HepG2 (cell line): ENCODE data around the gene KRTAP12-4. TPM values are rescaled to one million over a fixed set of nuclear protein-coding genes. Genes with fewer than 3 reads are reported as not detected.
A peak's percentile ranks its signal among the peaks of the same experiment; 100 is the strongest.

Experiments
- ARNTL ChIP-seq: sonication (generic); formaldehyde crosslinking; IDR thresholded peaks from 2 replicates; pipeline ENCODE4 v1.4.0; 2020; ENCODE audit warnings: mild to moderate bottlenecking, missing genetic modification reagents
- CBFB ChIP-seq: sonication (generic); formaldehyde crosslinking; IDR thresholded peaks from 2 replicates; pipeline ENCODE4 v1.4.0; 2020; ENCODE audit warnings: missing genetic modification reagents
- EZH2 ChIP-seq: conservative IDR thresholded peaks from 2 replicates; pipeline ENCODE4 v1.6.1; 2012; ENCODE audit warnings: mild to moderate bottlenecking, low read depth, low read length, moderate library complexity
- FOXO1 ChIP-seq: sonication (generic); formaldehyde crosslinking; IDR thresholded peaks from 2 replicates; pipeline ENCODE4 v1.4.0; 2020; ENCODE audit warnings: missing genetic modification reagents
- HDAC2 ChIP-seq: sonication (generic); formaldehyde crosslinking; IDR thresholded peaks from 2 replicates; pipeline ENCODE4 v1.4.0; 2020; ENCODE audit warnings: missing genetic modification reagents
- ONECUT2 ChIP-seq: sonication (generic); formaldehyde crosslinking; IDR thresholded peaks from 2 replicates; pipeline ENCODE4 v1.4.0; 2020; ENCODE audit warnings: missing genetic modification reagents
- SOX5 ChIP-seq: IDR thresholded peaks from 2 replicates; pipeline ENCODE4 v1.6.1; 2016; ENCODE audit warnings: borderline replicate concordance
- ZMYM3 ChIP-seq: sonication (generic); formaldehyde crosslinking; IDR thresholded peaks from 2 replicates; pipeline ENCODE4 v1.5.1; 2020; ENCODE audit warnings: mild to moderate bottlenecking, missing genetic modification reagents
- ZNF256 ChIP-seq: sonication (generic); formaldehyde crosslinking; conservative IDR thresholded peaks from 2 replicates; pipeline ENCODE4 v1.4.0; 2020; ENCODE audit warnings: missing genetic modification reagents
- ZNF441 ChIP-seq: sonication (generic); formaldehyde crosslinking; IDR thresholded peaks from 2 replicates; pipeline ENCODE4 v1.7.0; 2021; ENCODE audit warnings: missing genetic modification reagents, borderline replicate concordance
- ZNF607 ChIP-seq: sonication (generic); formaldehyde crosslinking; IDR thresholded peaks from 2 replicates; pipeline ENCODE4 v1.5.1; 2020; ENCODE audit warnings: missing genetic modification reagents, mild to moderate bottlenecking, borderline replicate concordance
- polyA plus RNA-seq, 8 experiments: library from polyadenylated mRNA; depleted of rRNA in 3 of 8; stranded (reverse) in 7 of 8; unstranded in 1 of 8; fragments of >200 nt; fragmentation: Illumina TruSeq in 4 of 8; extraction: Trizol in 4 of 8; gene quantifications; 2 replicates each; pipeline versions ENCODE4 v1.2.1 to v1.2.3, GENCODE V29; 2011 to 2016; ENCODE audit warnings: low read depth in 4 of 8, missing spikeins in 1 of 8, mixed read lengths in 1 of 8; ENCODE audit not compliant: insufficient read depth in 1 of 8
- total RNA-seq, 5 experiments: library from RNA; depleted of rRNA; stranded (reverse); fragments of >200 nt; fragmentation: Illumina TruSeq; extraction: Trizol; gene quantifications; 2 replicates each; pipeline ENCODE4 v1.2.3, GENCODE V29; 2016; ENCODE audit warnings: low read depth in 1 of 5
- TF ChIP-seq, protein P1 (sequence below): sonication (generic); formaldehyde crosslinking; IDR thresholded peaks from 2 replicates; pipeline ENCODE4 v1.8.0; 2022; ENCODE audit warnings: missing genetic modification reagents, mild to moderate bottlenecking, moderate library complexity, borderline replicate concordance
- TF ChIP-seq, protein P2 (sequence below): sonication (generic); formaldehyde crosslinking; IDR thresholded peaks from 2 replicates; pipeline ENCODE4 v1.9.0; 2022; ENCODE audit warnings: low read depth, missing genetic modification reagents
- TF ChIP-seq, protein P3 (sequence below): IDR thresholded peaks from 2 replicates; pipeline ENCODE4 v1.6.1; 2016
- TF ChIP-seq, protein P4 (sequence below): sonication (generic); formaldehyde crosslinking; conservative IDR thresholded peaks from 2 replicates; pipeline ENCODE4 v1.4.0; 2020; ENCODE audit warnings: missing genetic modification reagents
- TF ChIP-seq, protein P5 (sequence below): sonication (generic); formaldehyde crosslinking; IDR thresholded peaks from 2 replicates; pipeline ENCODE4 v1.5.0; 2020; ENCODE audit warnings: mild to moderate bottlenecking, missing genetic modification reagents, borderline replicate concordance

KRTAP12-4 gene
- total and polyA plus RNA-seq, 2 of the 13 experiments (the other 11 are each of a cell fraction or from before 2014, with no cell fraction given) = not detected

DNA sequence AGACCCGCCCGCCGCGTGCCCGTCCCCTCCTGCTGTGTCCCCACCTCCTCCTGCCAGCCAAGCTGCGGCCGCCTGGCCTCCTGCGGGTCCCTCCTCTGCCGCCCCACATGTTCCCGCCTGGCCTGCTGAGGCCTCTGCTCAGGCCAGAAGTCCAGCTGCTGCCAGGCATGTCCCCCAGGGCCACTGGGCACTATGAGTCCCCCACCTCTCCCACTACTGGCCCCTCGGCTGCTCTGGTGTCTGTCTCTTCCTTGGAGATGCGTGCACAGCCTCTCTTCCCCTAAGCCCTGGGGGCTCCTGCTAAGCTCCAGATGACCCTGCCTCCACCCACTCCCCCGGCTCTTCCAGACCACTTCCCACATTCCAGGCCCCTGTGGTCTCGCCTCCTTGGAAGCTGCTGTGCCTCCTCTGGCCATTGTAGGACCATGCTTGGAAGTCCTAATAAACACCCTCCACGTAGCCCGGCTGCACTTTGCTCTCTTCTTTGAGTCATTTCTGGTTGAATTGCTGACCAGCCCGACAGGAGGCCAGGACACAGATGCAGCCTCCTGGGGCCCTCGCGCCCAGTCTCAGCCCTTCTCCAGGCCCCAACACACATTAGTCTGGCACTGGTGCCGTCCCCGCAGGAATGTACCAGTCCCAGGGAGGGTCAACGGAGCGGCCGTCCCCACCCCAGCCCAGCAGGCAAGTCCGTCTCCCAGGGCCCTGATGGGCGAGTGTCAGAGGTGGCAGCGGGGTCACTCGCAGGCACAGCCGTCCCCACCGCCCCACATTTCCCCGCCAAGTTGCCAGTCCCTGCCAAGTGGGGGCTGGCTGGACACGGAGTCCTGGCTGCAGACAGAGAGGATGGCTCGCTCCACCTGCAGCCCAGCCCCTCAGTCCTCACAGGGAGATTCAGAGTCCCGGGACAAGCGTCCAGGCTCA lies 43.6 kb upstream of the KRTAP12-4 start (continued):
- TF ChIP-seq, protein P1, sequence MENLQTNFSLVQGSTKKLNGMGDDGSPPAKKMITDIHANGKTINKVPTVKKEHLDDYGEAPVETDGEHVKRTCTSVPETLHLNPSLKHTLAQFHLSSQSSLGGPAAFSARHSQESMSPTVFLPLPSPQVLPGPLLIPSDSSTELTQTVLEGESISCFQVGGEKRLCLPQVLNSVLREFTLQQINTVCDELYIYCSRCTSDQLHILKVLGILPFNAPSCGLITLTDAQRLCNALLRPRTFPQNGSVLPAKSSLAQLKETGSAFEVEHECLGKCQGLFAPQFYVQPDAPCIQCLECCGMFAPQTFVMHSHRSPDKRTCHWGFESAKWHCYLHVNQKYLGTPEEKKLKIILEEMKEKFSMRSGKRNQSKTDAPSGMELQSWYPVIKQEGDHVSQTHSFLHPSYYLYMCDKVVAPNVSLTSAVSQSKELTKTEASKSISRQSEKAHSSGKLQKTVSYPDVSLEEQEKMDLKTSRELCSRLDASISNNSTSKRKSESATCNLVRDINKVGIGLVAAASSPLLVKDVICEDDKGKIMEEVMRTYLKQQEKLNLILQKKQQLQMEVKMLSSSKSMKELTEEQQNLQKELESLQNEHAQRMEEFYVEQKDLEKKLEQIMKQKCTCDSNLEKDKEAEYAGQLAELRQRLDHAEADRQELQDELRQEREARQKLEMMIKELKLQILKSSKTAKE = 0 out of 2 replicates have a peak, but pooled peaks have one; percentile 11
- TF ChIP-seq ZMYM3 (CRISPR knock-in tag) = peak; percentile 76
- TF ChIP-seq, protein P2, sequence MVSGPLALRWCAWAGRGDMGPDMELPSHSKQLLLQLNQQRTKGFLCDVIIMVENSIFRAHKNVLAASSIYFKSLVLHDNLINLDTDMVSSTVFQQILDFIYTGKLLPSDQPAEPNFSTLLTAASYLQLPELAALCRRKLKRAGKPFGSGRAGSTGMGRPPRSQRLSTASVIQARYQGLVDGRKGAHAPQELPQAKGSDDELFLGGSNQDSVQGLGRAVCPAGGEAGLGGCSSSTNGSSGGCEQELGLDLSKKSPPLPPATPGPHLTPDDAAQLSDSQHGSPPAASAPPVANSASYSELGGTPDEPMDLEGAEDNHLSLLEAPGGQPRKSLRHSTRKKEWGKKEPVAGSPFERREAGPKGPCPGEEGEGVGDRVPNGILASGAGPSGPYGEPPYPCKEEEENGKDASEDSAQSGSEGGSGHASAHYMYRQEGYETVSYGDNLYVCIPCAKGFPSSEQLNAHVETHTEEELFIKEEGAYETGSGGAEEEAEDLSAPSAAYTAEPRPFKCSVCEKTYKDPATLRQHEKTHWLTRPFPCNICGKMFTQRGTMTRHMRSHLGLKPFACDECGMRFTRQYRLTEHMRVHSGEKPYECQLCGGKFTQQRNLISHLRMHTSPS (CRISPR knock-in tag) = peak; percentile 40; the same call in 1 of the 2 replicates
- peak; percentile 51; the same call in 1 of the 2 replicates for TF ChIP-seq ARNTL (CRISPR knock-in tag)
- TF ChIP-seq, protein P3, sequence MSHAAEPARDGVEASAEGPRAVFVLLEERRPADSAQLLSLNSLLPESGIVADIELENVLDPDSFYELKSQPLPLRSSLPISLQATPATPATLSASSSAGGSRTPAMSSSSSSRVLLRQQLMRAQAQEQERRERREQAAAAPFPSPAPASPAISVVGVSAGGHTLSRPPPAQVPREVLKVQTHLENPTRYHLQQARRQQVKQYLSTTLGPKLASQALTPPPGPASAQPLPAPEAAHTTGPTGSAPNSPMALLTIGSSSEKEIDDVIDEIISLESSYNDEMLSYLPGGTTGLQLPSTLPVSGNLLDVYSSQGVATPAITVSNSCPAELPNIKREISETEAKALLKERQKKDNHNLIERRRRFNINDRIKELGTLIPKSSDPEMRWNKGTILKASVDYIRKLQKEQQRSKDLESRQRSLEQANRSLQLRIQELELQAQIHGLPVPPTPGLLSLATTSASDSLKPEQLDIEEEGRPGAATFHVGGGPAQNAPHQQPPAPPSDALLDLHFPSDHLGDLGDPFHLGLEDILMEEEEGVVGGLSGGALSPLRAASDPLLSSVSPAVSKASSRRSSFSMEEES (CRISPR knock-in tag) = peak; percentile 39; the same call in 1 of the 2 replicates
- TF ChIP-seq ZNF441 (CRISPR knock-in tag) = peak; percentile 54; the same call in 1 of the 2 replicates
- TF ChIP-seq, protein P4, sequence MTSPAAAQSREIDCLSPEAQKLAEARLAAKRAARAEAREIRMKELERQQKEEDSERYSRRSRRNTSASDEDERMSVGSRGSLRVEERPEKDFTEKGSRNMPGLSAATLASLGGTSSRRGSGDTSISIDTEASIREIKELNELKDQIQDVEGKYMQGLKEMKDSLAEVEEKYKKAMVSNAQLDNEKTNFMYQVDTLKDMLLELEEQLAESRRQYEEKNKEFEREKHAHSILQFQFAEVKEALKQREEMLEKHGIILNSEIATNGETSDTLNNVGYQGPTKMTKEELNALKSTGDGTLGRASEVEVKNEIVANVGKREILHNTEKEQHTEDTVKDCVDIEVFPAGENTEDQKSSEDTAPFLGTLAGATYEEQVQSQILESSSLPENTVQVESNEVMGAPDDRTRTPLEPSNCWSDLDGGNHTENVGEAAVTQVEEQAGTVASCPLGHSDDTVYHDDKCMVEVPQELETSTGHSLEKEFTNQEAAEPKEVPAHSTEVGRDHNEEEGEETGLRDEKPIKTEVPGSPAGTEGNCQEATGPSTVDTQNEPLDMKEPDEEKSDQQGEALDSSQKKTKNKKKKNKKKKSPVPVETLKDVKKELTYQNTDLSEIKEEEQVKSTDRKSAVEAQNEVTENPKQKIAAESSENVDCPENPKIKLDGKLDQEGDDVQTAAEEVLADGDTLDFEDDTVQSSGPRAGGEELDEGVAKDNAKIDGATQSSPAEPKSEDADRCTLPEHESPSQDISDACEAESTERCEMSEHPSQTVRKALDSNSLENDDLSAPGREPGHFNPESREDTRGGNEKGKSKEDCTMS (CRISPR knock-in tag) = no peak
- TF ChIP-seq CBFB = no peak
- no peak for TF ChIP-seq EZH2
- TF ChIP-seq ONECUT2 (CRISPR knock-in tag) = no peak
- TF ChIP-seq, protein P5, sequence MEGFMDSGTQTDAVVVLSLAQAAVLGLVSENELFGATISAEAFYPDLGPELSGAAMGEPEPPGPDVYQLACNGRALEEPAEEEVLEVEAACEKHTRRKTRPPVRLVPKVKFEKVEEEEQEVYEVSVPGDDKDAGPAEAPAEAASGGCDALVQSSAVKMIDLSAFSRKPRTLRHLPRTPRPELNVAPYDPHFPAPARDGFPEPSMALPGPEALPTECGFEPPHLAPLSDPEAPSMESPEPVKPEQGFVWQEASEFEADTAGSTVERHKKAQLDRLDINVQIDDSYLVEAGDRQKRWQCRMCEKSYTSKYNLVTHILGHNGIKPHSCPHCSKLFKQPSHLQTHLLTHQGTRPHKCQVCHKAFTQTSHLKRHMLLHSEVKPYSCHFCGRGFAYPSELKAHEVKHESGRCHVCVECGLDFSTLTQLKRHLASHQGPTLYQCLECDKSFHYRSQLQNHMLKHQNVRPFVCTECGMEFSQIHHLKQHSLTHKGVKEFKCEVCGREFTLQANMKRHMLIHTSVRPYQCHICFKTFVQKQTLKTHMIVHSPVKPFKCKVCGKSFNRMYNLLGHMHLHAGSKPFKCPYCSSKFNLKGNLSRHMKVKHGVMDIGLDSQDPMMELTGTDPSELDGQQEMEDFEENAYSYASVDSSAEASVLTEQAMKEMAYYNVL = no peak
- TF ChIP-seq HDAC2 = peak; percentile 32; the same call in 1 of the 2 replicates
- peak; percentile 36; the same call in 1 of the 2 replicates for TF ChIP-seq ZNF607 (CRISPR knock-in tag)
- TF ChIP-seq ZNF256 (CRISPR knock-in tag) = 0 out of 2 replicates have a peak, but pooled peaks have one; percentile 23
- TF ChIP-seq FOXO1 = 0 out of 2 replicates have a peak, but pooled peaks have one; percentile 42
- peak; percentile 25; the same call in 1 of the 2 replicates for TF ChIP-seq SOX5 (CRISPR knock-in tag)
